Measurements from ENCODE around the gene TSBP1. TPM values are rescaled to one million over a fixed set of nuclear protein-coding genes. Genes with fewer than 3 reads are reported as not detected.

Gene TSBP1
- total RNA-seq, 4 donors from 2014 or later: not detected

DNA sequence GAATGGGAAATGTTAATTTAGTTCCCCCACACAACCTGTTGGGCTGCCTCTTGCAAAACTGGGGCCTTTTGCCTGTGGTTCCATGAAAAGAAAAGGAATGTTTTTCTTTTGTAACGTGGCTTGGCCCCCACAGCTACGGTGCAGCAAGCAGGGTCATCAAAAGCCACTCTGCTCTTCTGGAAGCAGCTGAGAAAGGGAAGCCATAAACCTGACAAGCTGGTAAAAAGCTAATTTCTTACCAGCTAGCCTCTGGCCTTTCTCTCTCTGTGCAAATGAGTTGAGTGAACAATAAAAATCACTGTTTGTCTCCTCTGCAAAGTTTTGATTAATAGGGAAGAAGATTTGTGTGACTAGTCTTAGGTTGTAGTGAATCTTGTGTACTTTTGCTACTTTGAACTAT lies 124.3 kb downstream of the TSBP1 start:
- WGBS, 2 donors: 0 to 32% methylated on average over 2 of the region's 2 CpGs
- H3K4me1 ChIP-seq: peaks cover 0 to 8% of the 10 kb centered on the region in 2 donors
- intact Hi-C loops (cut with DNase I): no loop called here

DNA sequence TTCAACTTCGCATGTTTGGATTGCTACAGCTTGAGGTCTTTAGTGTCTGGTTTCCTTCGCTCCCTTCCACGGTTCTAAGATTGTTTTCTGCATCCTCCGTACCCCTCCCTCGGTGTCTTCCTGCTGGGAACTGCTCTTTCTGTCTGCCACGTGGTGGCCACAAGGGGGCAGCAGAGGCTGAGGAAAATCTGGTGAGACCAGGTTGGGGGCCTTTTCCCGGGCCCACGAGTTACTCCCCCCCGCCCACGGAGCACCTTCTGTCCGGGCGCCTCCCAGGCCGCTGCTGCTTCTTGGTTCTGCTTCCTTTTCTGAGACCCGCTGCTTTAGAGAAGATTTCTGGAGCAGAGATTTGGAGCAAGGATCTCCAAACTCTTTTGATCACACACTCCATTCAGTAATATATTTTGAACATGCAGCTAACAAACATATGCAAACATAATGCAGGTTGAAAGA lies 126.7 kb downstream of the TSBP1 start:
- peak; percentile 77 to 78 for DNase-seq
- no peaks in the 10 kb centered on the region for H3K27me3 ChIP-seq
- TF ChIP-seq, protein P1, sequence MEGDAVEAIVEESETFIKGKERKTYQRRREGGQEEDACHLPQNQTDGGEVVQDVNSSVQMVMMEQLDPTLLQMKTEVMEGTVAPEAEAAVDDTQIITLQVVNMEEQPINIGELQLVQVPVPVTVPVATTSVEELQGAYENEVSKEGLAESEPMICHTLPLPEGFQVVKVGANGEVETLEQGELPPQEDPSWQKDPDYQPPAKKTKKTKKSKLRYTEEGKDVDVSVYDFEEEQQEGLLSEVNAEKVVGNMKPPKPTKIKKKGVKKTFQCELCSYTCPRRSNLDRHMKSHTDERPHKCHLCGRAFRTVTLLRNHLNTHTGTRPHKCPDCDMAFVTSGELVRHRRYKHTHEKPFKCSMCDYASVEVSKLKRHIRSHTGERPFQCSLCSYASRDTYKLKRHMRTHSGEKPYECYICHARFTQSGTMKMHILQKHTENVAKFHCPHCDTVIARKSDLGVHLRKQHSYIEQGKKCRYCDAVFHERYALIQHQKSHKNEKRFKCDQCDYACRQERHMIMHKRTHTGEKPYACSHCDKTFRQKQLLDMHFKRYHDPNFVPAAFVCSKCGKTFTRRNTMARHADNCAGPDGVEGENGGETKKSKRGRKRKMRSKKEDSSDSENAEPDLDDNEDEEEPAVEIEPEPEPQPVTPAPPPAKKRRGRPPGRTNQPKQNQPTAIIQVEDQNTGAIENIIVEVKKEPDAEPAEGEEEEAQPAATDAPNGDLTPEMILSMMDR (IDR thresholded peaks at IDR 0.05): peak; percentile 79 to 92 (median 86)
- TF ChIP-seq POLR2A (IDR thresholded peaks at IDR 0.05): no peak
- H3K4me3 ChIP-seq (replicated peaks in 1 of 3): no peak overlapping the region
- 1 to 2% methylated on average over 10 to 12 of the region's 14 CpGs for WGBS, 2 donors
- no peaks in the 10 kb centered on the region for H3K9me3 ChIP-seq
- H3K27ac ChIP-seq: peak overlapping the region in 2 of 3 donors; percentile 46 to 64
- intact Hi-C loops (cut with DNase I): no loop called here
- peaks cover 0 to 8% of the 10 kb centered on the region in 2 donors for H3K4me1 ChIP-seq
- no peaks in the 10 kb centered on the region for H3K36me3 ChIP-seq

More for the DNA sequence above, 124.3 kb downstream of the TSBP1 start:
- no peak overlapping the region for H3K27ac ChIP-seq
- H3K4me3 ChIP-seq (replicated peaks in 1 of 3): no peak overlapping the region
- no peaks in the 10 kb centered on the region for H3K36me3 ChIP-seq
- no peaks in the 10 kb centered on the region for H3K27me3 ChIP-seq
- H3K9me3 ChIP-seq: no peaks in the 10 kb centered on the region
- no peak for DNase-seq
- no peak for TF ChIP-seq POLR2A (IDR thresholded peaks at IDR 0.05)
- TF ChIP-seq, protein P1 (IDR thresholded peaks at IDR 0.05): no peak

DNA sequence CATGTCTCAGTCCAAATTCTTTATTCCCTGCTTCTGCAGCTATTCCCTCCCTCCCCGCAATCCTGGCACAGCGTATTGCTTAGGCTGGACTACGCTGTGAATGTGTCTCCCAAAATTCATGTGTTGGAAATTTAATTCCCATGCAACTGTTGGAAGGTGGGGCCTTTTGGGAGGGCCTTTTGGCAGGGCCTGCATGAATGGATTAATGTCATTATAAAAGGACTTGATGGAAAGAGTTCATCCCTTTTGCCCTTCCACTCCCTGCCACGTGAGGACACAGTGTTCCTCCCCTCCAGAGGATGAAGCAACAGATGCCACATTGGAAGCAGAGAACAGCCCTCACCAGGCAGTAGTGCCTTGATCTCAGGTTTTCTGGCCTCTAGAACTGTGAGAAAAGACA lies 127.4 kb downstream of the TSBP1 start:
- WGBS, 2 donors: 80% methylated on average over 4 of the region's 4 CpGs
- Histone ChIP-seq H3K4me1 (peaks cover 0 to 8% of the 10 kb centered on the region in 2 donors), H3K9me3 (no peaks in the 10 kb centered on the region), H3K27me3 (no peaks in the 10 kb centered on the region), H3K27ac (peak overlapping the region in 2 of 3 donors; percentile 46 to 64), H3K4me3 (replicated peaks in 1 of 3) (no peak overlapping the region), H3K36me3 (no peaks in the 10 kb centered on the region)
- intact Hi-C loops (cut with DNase I): no loop called here
- peak; percentile 11 to 12 for DNase-seq
- TF ChIP-seq POLR2A (IDR thresholded peaks at IDR 0.05): no peak

Small RNAs within 50 kb of the gene (small RNA-seq; reads per million reads assigned to genes)
- not detected for gene RNU6-603P

Other genes with a start within 250 kb of the TSBP1 start
- 10 to 100 TPM; 41.5 to 63.5 (median 57.3) TPM for gene ATF6B, start 243.7 kb downstream of the TSBP1 start, total RNA-seq
- gene FKBPL, start 241.6 kb downstream of the TSBP1 start, total RNA-seq: 10 to 100 TPM in 1 of 4 donors, 1 to 10 TPM in 3; 3.6 to 11.8 (median 6.8) TPM
- gene PRRT1, start 220.0 kb downstream of the TSBP1 start, total RNA-seq: under 1 TPM in 3 of 4 donors, not detected in 1; 0.49 to 0.81 (median 0.67) TPM
- gene PPT2, start 217.8 kb downstream of the TSBP1 start, total RNA-seq: 10 to 100 TPM; 13.0 to 26.1 (median 24.1) TPM
- gene EGFL8, start 207.3 kb downstream of the TSBP1 start, total RNA-seq: 1 to 10 TPM; 2.3 to 9.8 (median 6.5) TPM
- 10 to 100 TPM; 48.6 to 69.2 (median 54.8) TPM for gene AGPAT1, start 195.8 kb downstream of the TSBP1 start, total RNA-seq
- gene RNF5, start 193.5 kb downstream of the TSBP1 start, total RNA-seq: 100 to 1,000 TPM in 3 of 4 donors, 10 to 100 TPM in 1; 64.0 to 114 (median 107) TPM
- gene AGER, start 187.7 kb downstream of the TSBP1 start, total RNA-seq: 10 to 100 TPM; 10.3 to 70.6 (median 36.8) TPM
- gene PBX2, start 181.7 kb downstream of the TSBP1 start, total RNA-seq: 10 to 100 TPM; 66.0 to 93.4 (median 74.2) TPM
- gene GPSM3, start 179.3 kb downstream of the TSBP1 start, total RNA-seq: 1 to 10 TPM; 4.2 to 6.5 (median 5.5) TPM
- gene NOTCH4, start 147.8 kb downstream of the TSBP1 start, total RNA-seq: 10 to 100 TPM; 11.0 to 37.9 (median 17.5) TPM
- not detected for gene BTNL2, start 35.3 kb upstream of the TSBP1 start, total RNA-seq
- gene HLA-DRA, start 68.0 kb upstream of the TSBP1 start, total RNA-seq: 100 to 1,000 TPM in 2 of 4 donors, 10 to 100 TPM in 2; 53.0 to 162 (median 106) TPM
- gene HLA-DRB5, start 158.4 kb upstream of the TSBP1 start, total RNA-seq: 10 to 100 TPM in 1 of 4 donors, 1 to 10 TPM in 1, not detected in 2; 1.6 to 25.6 TPM
- 10 to 100 TPM; 17.1 to 28.1 (median 22.8) TPM for gene HLA-DRB1, start 217.9 kb upstream of the TSBP1 start, total RNA-seq